Measurements from ENCODE around the gene TRAK1.

TRAK1 gene

GRCh38 chr3:42205800-42206514, 114.8 kb downstream of the TRAK1 start:
- no peak overlapping the region for H3K4ac ChIP-seq (ENCODE audit: low read depth in 1 of 2, low read length in 2 of 2)
- no peak overlapping the region for H2BK12ac ChIP-seq (ENCODE audit: low read length in 2 of 2)
- H3K36me3 ChIP-seq (ENCODE audit: control insufficient read depth in 1 of 2, insufficient read depth in 2 of 2, low read depth in 1 of 2, low read length in 2 of 2) = peaks cover 50 to 100% of the 10 kb centered on the region in 2 experiments
- WGBS = 100% methylated on average over 4 of the region's 4 CpGs
- H3K4me3 ChIP-seq (ENCODE audit: insufficient read depth in 1 of 2, low read depth in 1 of 2, low read length in 2 of 2) = no peak overlapping the region
- no peak overlapping the region for H3K14ac ChIP-seq (ENCODE audit: low read length in 2 of 2)
- no peak overlapping the region for H2BK15ac ChIP-seq (ENCODE audit: low read depth, poor library complexity, severe bottlenecking)
- H3K27ac ChIP-seq (ENCODE audit: low read length, poor library complexity, severe bottlenecking) = no peak overlapping the region
- no peak overlapping the region for H3K23ac ChIP-seq (ENCODE audit: low read length in 2 of 2)
- DNase-seq = no peak
- no peak overlapping the region for H4K8ac ChIP-seq (ENCODE audit: low read length)
- H3K4me2 ChIP-seq (ENCODE audit: low read length, poor library complexity, severe bottlenecking) = no peak overlapping the region
- H2BK5ac ChIP-seq (ENCODE audit: low read depth, low read length, poor library complexity, severe bottlenecking) = no peak overlapping the region
- no peaks in the 10 kb centered on the region for H3K9me3 ChIP-seq (ENCODE audit: control insufficient read depth, low read length)
- no peak overlapping the region for H2AFZ ChIP-seq (ENCODE audit: low read depth, low read length)
- no peak overlapping the region for H2AK5ac ChIP-seq (ENCODE audit: low read length, severe bottlenecking)
- no peak overlapping the region for H2BK120ac ChIP-seq (ENCODE audit: low read depth, low read length)
- H3K18ac ChIP-seq (ENCODE audit: low read depth in 1 of 2, low read length in 2 of 2) = no peak overlapping the region
- H3K79me1 ChIP-seq (replicated peaks; ENCODE audit: low read length, poor library complexity, severe bottlenecking) = peaks cover 16% of the 10 kb centered on the region
- no peaks in the 10 kb centered on the region for H3K27me3 ChIP-seq (ENCODE audit: control insufficient read depth in 1 of 2, insufficient read depth in 1 of 2, low read length in 2 of 2)
- no peak overlapping the region for H4K91ac ChIP-seq (ENCODE audit: low read length)
- no peak overlapping the region for H3K9ac ChIP-seq (ENCODE audit: low read length)
- H3K4me1 ChIP-seq (ENCODE audit: control insufficient read depth, insufficient read depth, low read depth, low read length) = no peaks in the 10 kb centered on the region

- Histone ChIP-seq H2BK15ac (ENCODE audit: low read depth, poor library complexity, severe bottlenecking) (no peak overlapping the region), H4K91ac (ENCODE audit: low read length) (no peak overlapping the region), H3K18ac (ENCODE audit: low read depth in 1 of 2, low read length in 2 of 2) (no peak overlapping the region), H3K4me1 (ENCODE audit: control insufficient read depth, insufficient read depth, low read depth, low read length) (no peaks in the 10 kb centered on the region), H2BK12ac (ENCODE audit: low read length in 2 of 2) (no peak overlapping the region), H3K27me3 (ENCODE audit: control insufficient read depth in 1 of 2, insufficient read depth in 1 of 2, low read length in 2 of 2) (no peaks in the 10 kb centered on the region), H2AFZ (ENCODE audit: low read depth, low read length) (no peak overlapping the region), H3K23ac (ENCODE audit: low read length in 2 of 2) (no peak overlapping the region), H2AK5ac (ENCODE audit: low read length, severe bottlenecking) (no peak overlapping the region), H3K9me3 (ENCODE audit: control insufficient read depth, low read length) (no peaks in the 10 kb centered on the region), H3K79me1 (replicated peaks; ENCODE audit: low read length, poor library complexity, severe bottlenecking) (peaks cover 10% of the 10 kb centered on the region), H3K27ac (ENCODE audit: low read length, poor library complexity, severe bottlenecking) (no peak overlapping the region), H3K14ac (ENCODE audit: low read length in 2 of 2) (no peak overlapping the region), H3K4me2 (ENCODE audit: low read length, poor library complexity, severe bottlenecking) (no peak overlapping the region), H3K4me3 (ENCODE audit: insufficient read depth in 1 of 2, low read depth in 1 of 2, low read length in 2 of 2) (no peak overlapping the region), H3K4ac (ENCODE audit: low read depth in 1 of 2, low read length in 2 of 2) (no peak overlapping the region), H3K9ac (ENCODE audit: low read length) (no peak overlapping the region), H3K36me3 (ENCODE audit: control insufficient read depth in 1 of 2, insufficient read depth in 2 of 2, low read depth in 1 of 2, low read length in 2 of 2) (peaks cover 44 to 99% of the 10 kb centered on the region in 2 experiments), H4K8ac (ENCODE audit: low read length) (no peak overlapping the region), H2BK120ac (ENCODE audit: low read depth, low read length) (no peak overlapping the region), H2BK5ac (ENCODE audit: low read depth, low read length, poor library complexity, severe bottlenecking) (no peak overlapping the region)
- no peak for DNase-seq
- WGBS = 87% methylated on average over 11 of the region's 12 CpGs
Measured at GRCh38 chr3:42209917-42210316, 118.8 kb downstream of the TRAK1 start.

- H4K91ac ChIP-seq (ENCODE audit: low read length) = no peak overlapping the region
- no peak overlapping the region for H2BK5ac ChIP-seq (ENCODE audit: low read depth, low read length, poor library complexity, severe bottlenecking)
- no peak overlapping the region for H3K4me2 ChIP-seq (ENCODE audit: low read length, poor library complexity, severe bottlenecking)
- H3K18ac ChIP-seq (ENCODE audit: low read depth in 1 of 2, low read length in 2 of 2) = no peak overlapping the region
- H2BK12ac ChIP-seq (ENCODE audit: low read length in 2 of 2) = no peak overlapping the region
- H3K27me3 ChIP-seq (ENCODE audit: control insufficient read depth in 1 of 2, insufficient read depth in 1 of 2, low read length in 2 of 2) = no peaks in the 10 kb centered on the region
- H3K4ac ChIP-seq (ENCODE audit: low read depth in 1 of 2, low read length in 2 of 2) = no peak overlapping the region
- no peak overlapping the region for H2AFZ ChIP-seq (ENCODE audit: low read depth, low read length)
- H3K23ac ChIP-seq (ENCODE audit: low read length in 2 of 2) = no peak overlapping the region
- H3K27ac ChIP-seq (ENCODE audit: low read length, poor library complexity, severe bottlenecking) = no peak overlapping the region
- H3K4me3 ChIP-seq (ENCODE audit: insufficient read depth in 1 of 2, low read depth in 1 of 2, low read length in 2 of 2) = no peak overlapping the region
- no peaks in the 10 kb centered on the region for H3K9me3 ChIP-seq (ENCODE audit: control insufficient read depth, low read length)
- no peak overlapping the region for H2AK5ac ChIP-seq (ENCODE audit: low read length, severe bottlenecking)
- H3K14ac ChIP-seq (ENCODE audit: low read length in 2 of 2) = no peak overlapping the region
- DNase-seq = no peak
- H2BK15ac ChIP-seq (ENCODE audit: low read depth, poor library complexity, severe bottlenecking) = no peak overlapping the region
- H2BK120ac ChIP-seq (ENCODE audit: low read depth, low read length) = no peak overlapping the region
- no peaks in the 10 kb centered on the region for H3K4me1 ChIP-seq (ENCODE audit: control insufficient read depth, insufficient read depth, low read depth, low read length)
- H3K9ac ChIP-seq (ENCODE audit: low read length) = no peak overlapping the region
- peaks cover 41 to 99% of the 10 kb centered on the region in 2 experiments for H3K36me3 ChIP-seq (ENCODE audit: control insufficient read depth in 1 of 2, insufficient read depth in 2 of 2, low read depth in 1 of 2, low read length in 2 of 2)
- no peak overlapping the region for H4K8ac ChIP-seq (ENCODE audit: low read length)
- peaks cover 6% of the 10 kb centered on the region for H3K79me1 ChIP-seq (replicated peaks; ENCODE audit: low read length, poor library complexity, severe bottlenecking)
- WGBS = 84% methylated on average over 2 of the region's 2 CpGs
Measured at GRCh38 chr3:42210726-42211125, 119.6 kb downstream of the TRAK1 start.

DNA sequence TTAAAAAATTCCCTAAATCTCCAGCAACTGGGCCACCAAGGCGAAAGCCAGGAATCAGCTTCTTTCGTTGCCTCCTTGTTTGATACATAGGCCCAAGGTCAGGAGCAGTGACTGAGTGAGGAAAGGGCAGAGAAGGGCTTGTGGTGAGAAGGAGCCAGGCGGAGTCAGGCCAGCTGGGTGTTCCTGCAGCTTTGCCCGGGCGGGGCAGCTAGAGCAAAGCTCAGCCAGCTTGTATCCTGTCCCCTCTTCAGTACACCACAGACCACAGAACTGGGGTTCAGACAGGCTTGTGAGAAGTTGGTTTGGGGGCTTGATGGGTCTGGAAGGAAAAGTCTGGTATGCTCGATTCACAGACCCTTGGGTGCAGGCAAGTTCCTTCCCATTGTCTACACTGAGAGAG, 122.3 kb downstream of the TRAK1 start:
- Histone ChIP-seq H3K18ac (ENCODE audit: low read depth in 1 of 2, low read length in 2 of 2) (no peak overlapping the region), H3K9me3 (ENCODE audit: control insufficient read depth, low read length) (no peaks in the 10 kb centered on the region), H4K91ac (ENCODE audit: low read length) (no peak overlapping the region), H4K8ac (ENCODE audit: low read length) (no peak overlapping the region), H2AK5ac (ENCODE audit: low read length, severe bottlenecking) (no peak overlapping the region), H3K36me3 (ENCODE audit: control insufficient read depth in 1 of 2, insufficient read depth in 2 of 2, low read depth in 1 of 2, low read length in 2 of 2) (peaks cover 33 to 95% of the 10 kb centered on the region in 2 experiments), H2BK120ac (ENCODE audit: low read depth, low read length) (no peak overlapping the region), H3K9ac (ENCODE audit: low read length) (no peak overlapping the region), H3K4me1 (ENCODE audit: control insufficient read depth, insufficient read depth, low read depth, low read length) (no peaks in the 10 kb centered on the region), H2BK12ac (ENCODE audit: low read length in 2 of 2) (no peak overlapping the region), H3K27me3 (ENCODE audit: control insufficient read depth in 1 of 2, insufficient read depth in 1 of 2, low read length in 2 of 2) (no peaks in the 10 kb centered on the region), H3K14ac (ENCODE audit: low read length in 2 of 2) (no peak overlapping the region), H2AFZ (ENCODE audit: low read depth, low read length) (no peak overlapping the region), H3K27ac (ENCODE audit: low read length, poor library complexity, severe bottlenecking) (no peak overlapping the region), H3K79me1 (replicated peaks; ENCODE audit: low read length, poor library complexity, severe bottlenecking) (peaks cover 1% of the 10 kb centered on the region), H2BK15ac (ENCODE audit: low read depth, poor library complexity, severe bottlenecking) (no peak overlapping the region), H2BK5ac (ENCODE audit: low read depth, low read length, poor library complexity, severe bottlenecking) (no peak overlapping the region), H3K23ac (ENCODE audit: low read length in 2 of 2) (no peak overlapping the region), H3K4me3 (ENCODE audit: insufficient read depth in 1 of 2, low read depth in 1 of 2, low read length in 2 of 2) (no peak overlapping the region), H3K4ac (ENCODE audit: low read depth in 1 of 2, low read length in 2 of 2) (no peak overlapping the region), H3K4me2 (ENCODE audit: low read length, poor library complexity, severe bottlenecking) (no peak overlapping the region)
- no peak for DNase-seq
- WGBS = 92% methylated on average over 4 of the region's 6 CpGs
